Colonic mucosa (tissue), 4 donors: ENCODE measurements around the gene FTL. TPM values are rescaled to one million over a fixed set of nuclear protein-coding genes. Genes with fewer than 3 reads are reported as not detected.

ENCODE experiments used
- DNase-seq: peaks from one replicate; pipeline ENCODE4 v3.0.0-alpha.2; 2020
- H3K27ac ChIP-seq: fragments of 200-600 bp; one replicate; pipeline ENCODE4 v1.8.0; 2021
- H3K27me3 ChIP-seq: fragments of 200-600 bp; one replicate; pipeline ENCODE4 v1.8.0; 2021
- H3K36me3 ChIP-seq: fragments of 200-600 bp; one replicate; pipeline ENCODE4 v1.8.0; 2021
- H3K4me1 ChIP-seq: fragments of 200-600 bp; one replicate; pipeline ENCODE4 v1.8.0; 2021; ENCODE audit warnings: mild to moderate bottlenecking
- H3K4me3 ChIP-seq: fragments of 200-600 bp; one replicate; pipeline ENCODE4 v1.8.0; 2021
- H3K9ac ChIP-seq, 2 donors: one replicate each; pipeline ENCODE4 v1.7.0; 2013; ENCODE audit warnings: control low read depth in 2 of 2, low read depth in 2 of 2, low read length in 2 of 2
- H3K9me3 ChIP-seq: fragments of 200-600 bp; one replicate; pipeline ENCODE4 v1.8.0; 2021
- intact Hi-C: fragments of 100-400 bp; cut with DNase I; formaldehyde crosslinking; loops from one replicate; pipeline ENCODE4 v1.14.1; 2022
- total RNA-seq, 2 donors: library from RNA; stranded (reverse); fragmentation: NEBNext Ultra II Directional in 1 of 2; extraction: Animal tissue kit (Norgen Biotek cat#: 25700) in 1 of 2; gene quantifications; one replicate each; pipeline ENCODE4 v1.2.1, GENCODE V29; 2021
- TF ChIP-seq, protein P1 (sequence below): fragments of 200-600 bp; IDR thresholded peaks from one replicate; pipeline ENCODE4 v1.8.0; 2022; ENCODE audit warnings: antibody characterized with exemption, mild to moderate bottlenecking
- donor health status: healthy.
- donor health status: DM: no; HTN: no; CAD: no.
- donor health status: DM: no; HTN: no; CAD: no.

The FTL gene
- total RNA-seq, 2 donors from 2014 or later, result 1,463 to 1,600 TPM

- Histone ChIP-seq H3K4me3 (no peak overlapping the region), H3K9ac (no peak overlapping the region), H3K27ac (no peak overlapping the region), H3K36me3 (no peaks in the 10 kb centered on the region), H3K27me3 (no peaks in the 10 kb centered on the region), H3K9me3 (no peaks in the 10 kb centered on the region), H3K4me1 (no peaks in the 10 kb centered on the region)
- DNase-seq, result no peak
- intact Hi-C loops, result loop anchor here (5.0 to 10.0 kb wide), 2 partner anchors 94 to 172 kb away; partner anchors contain the start of gene PPP1R15A
- TF ChIP-seq, protein P1, sequence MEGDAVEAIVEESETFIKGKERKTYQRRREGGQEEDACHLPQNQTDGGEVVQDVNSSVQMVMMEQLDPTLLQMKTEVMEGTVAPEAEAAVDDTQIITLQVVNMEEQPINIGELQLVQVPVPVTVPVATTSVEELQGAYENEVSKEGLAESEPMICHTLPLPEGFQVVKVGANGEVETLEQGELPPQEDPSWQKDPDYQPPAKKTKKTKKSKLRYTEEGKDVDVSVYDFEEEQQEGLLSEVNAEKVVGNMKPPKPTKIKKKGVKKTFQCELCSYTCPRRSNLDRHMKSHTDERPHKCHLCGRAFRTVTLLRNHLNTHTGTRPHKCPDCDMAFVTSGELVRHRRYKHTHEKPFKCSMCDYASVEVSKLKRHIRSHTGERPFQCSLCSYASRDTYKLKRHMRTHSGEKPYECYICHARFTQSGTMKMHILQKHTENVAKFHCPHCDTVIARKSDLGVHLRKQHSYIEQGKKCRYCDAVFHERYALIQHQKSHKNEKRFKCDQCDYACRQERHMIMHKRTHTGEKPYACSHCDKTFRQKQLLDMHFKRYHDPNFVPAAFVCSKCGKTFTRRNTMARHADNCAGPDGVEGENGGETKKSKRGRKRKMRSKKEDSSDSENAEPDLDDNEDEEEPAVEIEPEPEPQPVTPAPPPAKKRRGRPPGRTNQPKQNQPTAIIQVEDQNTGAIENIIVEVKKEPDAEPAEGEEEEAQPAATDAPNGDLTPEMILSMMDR, result no peak
These were observed 3.7 kb downstream of the FTL start for GRCh38 chr19:48968813-48969218.

GRCh38 chr19:48969276-48970138, 4.4 kb downstream of the FTL start:
- H3K27me3 ChIP-seq, result no peaks in the 10 kb centered on the region
- no peak overlapping the region for H3K4me3 ChIP-seq
- TF ChIP-seq, protein P1, result no peak
- no peaks in the 10 kb centered on the region for H3K36me3 ChIP-seq
- intact Hi-C loops, result loop anchor here (2.0 to 10.0 kb wide), 3 partner anchors 95 to 172 kb away; partner anchors contain the start of gene PPP1R15A
- H3K27ac ChIP-seq, result no peak overlapping the region
- no peaks in the 10 kb centered on the region for H3K9me3 ChIP-seq
- no peak overlapping the region for H3K9ac ChIP-seq
- DNase-seq, result no peak
- no peaks in the 10 kb centered on the region for H3K4me1 ChIP-seq

- DNase-seq, result no peak
- TF ChIP-seq, protein P1, result no peak
- H3K4me1 ChIP-seq, result no peaks in the 10 kb centered on the region
- intact Hi-C loops, result loop anchor here (2.0 kb wide), 1 partner anchor 127 kb away; no protein-coding TSS in a partner anchor
- no peak overlapping the region for H3K27ac ChIP-seq
- no peak overlapping the region for H3K4me3 ChIP-seq
- no peaks in the 10 kb centered on the region for H3K36me3 ChIP-seq
- no peaks in the 10 kb centered on the region for H3K27me3 ChIP-seq
- H3K9ac ChIP-seq, result no peak overlapping the region
- H3K9me3 ChIP-seq, result no peaks in the 10 kb centered on the region
These were observed 5.1 kb downstream of the FTL start for GRCh38 chr19:48970139-48970766.

DNA sequence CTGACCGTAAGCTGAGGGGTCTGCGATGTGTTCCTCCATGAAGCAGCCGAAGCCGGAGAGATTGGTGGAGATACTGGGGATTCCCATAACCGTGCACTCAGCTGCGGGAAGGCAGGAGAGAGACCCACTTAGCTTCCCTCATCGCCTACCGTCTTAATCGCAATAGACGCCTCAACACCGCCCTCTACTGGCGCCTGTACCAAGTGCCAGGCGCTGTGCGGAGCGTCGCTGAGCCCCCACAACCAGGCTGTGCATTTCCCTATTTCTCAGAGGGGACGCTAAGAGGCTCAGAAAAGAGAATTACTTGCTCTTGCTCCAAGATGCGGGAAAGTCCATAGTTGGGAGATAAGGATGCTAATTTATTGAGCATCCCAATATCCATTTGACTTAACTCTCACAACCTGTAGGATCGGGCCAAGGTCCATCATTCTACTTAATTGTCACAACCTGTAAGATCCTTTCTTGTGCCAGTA, 5.8 kb downstream of the FTL start:
- intact Hi-C loops, result loop anchor here (2.0 kb wide), 1 partner anchor 128 kb away; no protein-coding TSS in a partner anchor
- H3K36me3 ChIP-seq, result no peaks in the 10 kb centered on the region
- peak; percentile 81 for DNase-seq
- H3K27ac ChIP-seq, result no peak overlapping the region
- no peaks in the 10 kb centered on the region for H3K9me3 ChIP-seq
- H3K4me3 ChIP-seq, result no peak overlapping the region
- TF ChIP-seq, protein P1, result peak; percentile 96
- no peaks in the 10 kb centered on the region for H3K27me3 ChIP-seq
- peak overlapping the region in 1 of 2 donors; percentile 15 for H3K9ac ChIP-seq
- no peaks in the 10 kb centered on the region for H3K4me1 ChIP-seq

DNA sequence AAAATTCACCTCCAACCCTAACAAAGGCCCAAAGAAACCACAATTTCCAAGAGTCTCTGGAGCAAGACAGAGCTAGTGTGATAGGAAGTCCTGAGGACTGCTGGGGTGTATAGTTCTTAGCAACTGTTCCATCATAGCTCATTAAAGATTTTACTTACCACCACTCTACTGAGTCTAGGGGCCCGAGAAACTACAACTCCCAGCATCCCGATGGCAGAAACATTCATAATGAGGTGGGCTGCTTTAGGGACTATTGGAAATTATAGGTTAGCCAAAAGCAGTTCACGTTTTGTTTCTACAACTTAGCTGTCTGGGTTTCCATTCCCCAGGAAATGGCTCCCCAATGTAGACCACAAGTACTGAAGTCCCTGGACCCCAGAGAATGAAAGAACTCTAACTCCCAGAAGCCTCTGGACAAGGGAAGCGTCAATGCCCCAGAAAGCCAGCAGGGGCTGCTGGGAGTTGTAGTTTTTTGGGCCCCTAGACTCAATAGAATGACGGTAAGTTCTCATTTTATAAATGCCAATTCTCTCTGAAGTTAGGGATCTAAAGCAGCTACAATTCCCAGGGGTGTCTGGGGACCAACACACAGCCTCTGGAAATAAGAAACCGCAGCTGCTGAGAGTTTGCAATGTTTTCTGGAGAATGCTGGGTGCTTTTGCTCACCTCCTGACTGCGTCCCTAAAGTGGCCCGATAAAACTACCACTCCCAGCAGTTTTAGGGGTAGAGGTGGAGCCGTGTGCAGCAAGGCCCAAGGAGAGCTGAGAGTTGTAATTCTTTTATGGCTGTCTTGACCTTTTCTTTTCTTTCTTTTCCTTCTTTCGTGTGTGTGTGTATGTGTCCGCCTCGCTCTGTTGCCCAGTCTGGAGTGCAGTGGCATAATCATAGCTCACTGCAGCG, 11.1 kb downstream of the FTL start:
- Histone ChIP-seq H3K9me3 (no peaks in the 10 kb centered on the region), H3K36me3 (no peaks in the 10 kb centered on the region), H3K4me3 (no peak overlapping the region), H3K9ac (no peak overlapping the region), H3K27me3 (no peaks in the 10 kb centered on the region), H3K4me1 (no peaks in the 10 kb centered on the region), H3K27ac (peak overlapping the region; percentile 59)
- TF ChIP-seq, protein P1, result no peak
- no peak for DNase-seq
- intact Hi-C loops, result no loop called here
